Pancreas (tissue), 10 donors: Measurements from ENCODE around the gene HBEGF. TPM values are rescaled to one million over a fixed set of nuclear protein-coding genes. Genes with fewer than 3 reads are reported as not detected.
A peak's percentile ranks its signal among the peaks of the same experiment; 100 is the strongest.
"Not testable (repeated sequence)": the region's sequence is repeated elsewhere in the genome, so short reads cannot be mapped to it uniquely, and the experiment has no call there.

Source experiments
- ATAC-seq, 4 donors: fragments of 200-7000 bp; cut with Tn5 transposase; one replicate each; pipeline versions ENCODE4 v1.8.0 to v1.9.1; 2020; ENCODE audit warnings: mild to moderate bottlenecking in 4 of 4, moderate library complexity in 4 of 4
- DNase-seq, 6 donors: peaks; one replicate each; pipeline ENCODE4 v3.0.0-alpha.2; 2020
- FAIRE-seq: peaks from 2 replicates; lab custom pipeline; 2012; peaks lifted over from hg19 to GRCh38; lab: Jason Lieb, UNC
- H3K27ac ChIP-seq, 4 donors: fragments of 200-600 bp; sonication (generic); 1 replicate in 3 of 4; 2 replicates in 1 of 4; pipeline versions ENCODE4 v1.5.0 to v1.8.0; 2020
- H3K27me3 ChIP-seq, 4 donors: fragments of 200-600 bp; one replicate each; pipeline ENCODE4 v1.8.0; 2021
- H3K36me3 ChIP-seq, 3 donors: fragments of 200-600 bp; sonication (generic) in 1 of 3; one replicate each; pipeline versions ENCODE4 v1.5.0 to v1.8.0; 2020 to 2021
- H3K4me1 ChIP-seq, 3 donors: fragments of 200-600 bp; one replicate each; pipeline ENCODE4 v1.8.0; 2021
- H3K4me3 ChIP-seq, 4 donors: fragments of 200-600 bp; sonication (generic) in 2 of 4; one replicate each; pipeline versions ENCODE4 v1.5.0 to v1.8.0; 2020 to 2021
- H3K9me3 ChIP-seq, 4 donors: fragments of 200-600 bp; one replicate each; pipeline ENCODE4 v1.8.0; 2021
- WGBS, 2 donors: extraction: QIAGEN DNeasy Blood & Tissue Kit; methylation state at CpG; one replicate each; pipeline ENCODE4 v1.1.7; 2013; 5-methylcytosine and 5-hydroxymethylcytosine counted together
- intact Hi-C, 3 donors: fragments of 100-400 bp; cut with DNase I; formaldehyde crosslinking; loops; one replicate each; pipeline versions ENCODE4 v1.11.1 to v1.14.2; 2022
- polyA plus RNA-seq, 2 donors: library from polyadenylated mRNA; stranded (reverse); fragments of 200-250 nt; gene quantifications; one replicate each; pipeline ENCODE4 v1.2.3, GENCODE V29; 2013
- total RNA-seq, 6 donors: library from RNA; stranded (reverse); fragmentation: NEBNext Ultra II Directional in 4 of 6; extraction: Animal tissue kit (Norgen Biotek cat#: 25700) in 4 of 6; gene quantifications; one replicate each; pipeline versions ENCODE4 v1.2.1 to v1.2.4, GENCODE V29; 2021 to 2023
- TF ChIP-seq, protein P1 (sequence below), 4 donors: fragments of 200-600 bp; sonication (generic) in 3 of 4; IDR thresholded peaks; one replicate each; pipeline versions ENCODE4 v1.5.0 to v1.8.0; 2021; ENCODE audit warnings: antibody characterized with exemption in 4 of 4
- donor health status: healthy with polysubstance abuse.
- donor health status: DM: no; HTN: no; CAD: no; lungs with moderate emphysema.
- donor health status: DM: no; HTN: no; CAD: no.
- donor health status: control.
- donor health status: control.
- donor health status: Bipolar disorder and iron deficiency.
- donor health status: DM: yes; HTN: yes; CAD: no.
- donor health status: DM: no; HTN: no; CAD: no.
- donor health status: DM: no; HTN: no; CAD: no.
- donor health status: DM: yes; HTN: yes; CAD: no.

HBEGF gene
- total and polyA plus RNA-seq, 8 donors = 0.97 to 5.0 (median 2.0) TPM

DNA sequence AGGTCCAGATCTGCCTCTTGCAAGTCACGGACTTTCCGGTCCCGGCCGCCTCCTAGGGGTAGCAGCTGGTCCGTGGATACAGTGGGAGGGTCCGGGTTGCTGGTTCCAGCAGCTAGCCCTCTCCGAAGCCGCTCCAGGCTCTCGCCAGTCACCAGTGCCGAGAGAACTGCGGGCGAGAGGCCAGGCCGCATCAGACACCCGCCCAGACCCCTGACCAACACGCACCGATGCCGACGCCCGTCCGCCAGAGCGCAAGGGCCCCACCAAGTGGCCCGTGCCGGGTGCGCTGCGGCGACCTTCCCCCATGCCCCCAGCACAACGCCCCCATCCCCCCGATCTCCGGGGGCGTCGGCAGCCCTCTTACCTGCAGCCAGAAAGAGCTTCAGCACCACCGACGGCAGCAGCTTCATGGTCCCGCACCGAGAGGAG is 470 bp downstream of the HBEGF start:
- H3K4me3 ChIP-seq = peak overlapping the region; percentile 55 to 79 (median 63)
- DNase-seq = peak; percentile 49 to 85 (median 66)
- TF ChIP-seq, protein P1, sequence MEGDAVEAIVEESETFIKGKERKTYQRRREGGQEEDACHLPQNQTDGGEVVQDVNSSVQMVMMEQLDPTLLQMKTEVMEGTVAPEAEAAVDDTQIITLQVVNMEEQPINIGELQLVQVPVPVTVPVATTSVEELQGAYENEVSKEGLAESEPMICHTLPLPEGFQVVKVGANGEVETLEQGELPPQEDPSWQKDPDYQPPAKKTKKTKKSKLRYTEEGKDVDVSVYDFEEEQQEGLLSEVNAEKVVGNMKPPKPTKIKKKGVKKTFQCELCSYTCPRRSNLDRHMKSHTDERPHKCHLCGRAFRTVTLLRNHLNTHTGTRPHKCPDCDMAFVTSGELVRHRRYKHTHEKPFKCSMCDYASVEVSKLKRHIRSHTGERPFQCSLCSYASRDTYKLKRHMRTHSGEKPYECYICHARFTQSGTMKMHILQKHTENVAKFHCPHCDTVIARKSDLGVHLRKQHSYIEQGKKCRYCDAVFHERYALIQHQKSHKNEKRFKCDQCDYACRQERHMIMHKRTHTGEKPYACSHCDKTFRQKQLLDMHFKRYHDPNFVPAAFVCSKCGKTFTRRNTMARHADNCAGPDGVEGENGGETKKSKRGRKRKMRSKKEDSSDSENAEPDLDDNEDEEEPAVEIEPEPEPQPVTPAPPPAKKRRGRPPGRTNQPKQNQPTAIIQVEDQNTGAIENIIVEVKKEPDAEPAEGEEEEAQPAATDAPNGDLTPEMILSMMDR (IDR thresholded peaks at IDR 0.05) = no peak
- peak overlapping the region; percentile 53 to 76 (median 68) for H3K27ac ChIP-seq
- FAIRE-seq = no peak
- H3K36me3 ChIP-seq = no peaks in the 10 kb centered on the region
- H3K4me1 ChIP-seq = peaks cover 0 to 18% (median 16%) of the 10 kb centered on the region in 3 donors
- WGBS, 2 donors = 2 to 5% methylated on average over 35 of the region's 35 CpGs
- H3K27me3 ChIP-seq = no peaks in the 10 kb centered on the region
- peak; percentile 57 to 73 (median 66) for ATAC-seq
- no peaks in the 10 kb centered on the region for H3K9me3 ChIP-seq
- intact Hi-C loops = loop anchor here in 1 of 3 donors (5.0 kb wide), 2 partner anchors 104 to 174 kb away; no protein-coding TSS in a partner anchor

DNA sequence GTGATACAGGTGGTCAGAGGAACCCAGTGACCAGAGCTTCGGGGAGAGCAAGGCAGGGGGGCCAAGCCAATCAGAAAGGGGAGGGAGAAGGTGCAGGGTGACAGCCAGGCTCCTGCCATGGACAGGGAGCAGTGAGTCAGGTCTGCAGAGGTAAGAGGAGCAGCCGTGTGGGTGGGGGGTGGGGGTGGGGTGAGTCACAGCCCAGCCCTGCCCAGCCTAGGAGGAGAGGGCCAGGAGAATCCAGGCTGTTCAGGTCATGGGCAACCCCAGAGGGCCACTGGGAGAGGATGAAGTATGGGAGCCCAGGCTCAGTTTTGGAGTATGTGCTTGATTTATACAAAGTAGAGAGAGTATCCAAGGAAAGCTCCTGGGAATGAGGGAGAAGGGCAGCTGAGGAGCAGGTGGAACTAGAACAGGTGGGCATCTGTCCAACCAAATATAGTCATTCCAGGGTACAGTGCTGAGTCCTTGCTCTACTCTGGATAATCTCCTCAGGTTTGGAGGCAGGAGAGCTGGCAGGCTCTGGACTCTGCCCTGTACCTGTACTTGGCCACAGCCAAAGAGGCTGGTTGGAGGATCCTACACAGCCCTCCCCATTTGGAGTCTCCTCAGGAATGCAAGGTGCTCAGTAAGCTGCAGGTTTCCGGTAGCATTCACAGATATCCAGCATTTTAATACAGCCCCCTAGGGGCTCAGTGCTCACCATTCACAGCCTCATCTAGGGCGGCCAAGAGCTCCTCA is 1.6 kb downstream of the HBEGF start:
- Histone ChIP-seq H3K27me3 (no peaks in the 10 kb centered on the region), H3K27ac (no peak overlapping the region), H3K4me3 (peak overlapping the region in 1 of 4 donors; percentile 79), H3K36me3 (no peaks in the 10 kb centered on the region), H3K9me3 (no peaks in the 10 kb centered on the region), H3K4me1 (peaks cover 0 to 18% (median 16%) of the 10 kb centered on the region in 3 donors)
- FAIRE-seq = no peak
- peak in 1 of 6 donors; percentile 50 for DNase-seq
- WGBS, 2 donors = 37 to 52% methylated on average over 4 of the region's 4 CpGs
- TF ChIP-seq, protein P1 (IDR thresholded peaks at IDR 0.05) = no peak
- peak; percentile 6 to 14 (median 10) for ATAC-seq
- intact Hi-C loops = loop anchor here in 1 of 3 donors (5.0 kb wide), 2 partner anchors 103 to 173 kb away; no protein-coding TSS in a partner anchor

DNA sequence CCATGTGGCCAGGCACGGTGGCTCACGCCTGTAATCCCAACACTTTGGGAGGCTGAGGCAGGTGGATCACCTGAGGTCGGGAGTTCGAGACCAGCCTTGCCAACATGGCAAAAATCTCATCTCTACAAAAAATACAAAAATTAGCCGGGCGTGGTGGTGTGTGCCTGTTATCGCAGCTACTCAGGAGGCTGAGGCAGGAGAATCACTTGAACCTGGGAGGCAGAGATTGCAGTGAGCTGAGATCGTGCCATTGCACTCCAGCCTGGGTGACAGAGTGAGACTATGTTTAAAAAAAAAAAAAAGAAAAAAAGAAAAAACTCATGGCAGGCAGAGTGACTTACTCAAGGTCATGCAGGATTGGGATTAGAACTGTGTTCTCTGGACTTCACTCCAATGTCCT is 2.6 kb downstream of the HBEGF start:
- H3K27me3 ChIP-seq, H3K27ac ChIP-seq, H3K36me3 ChIP-seq, DNase-seq, intact Hi-C loops, FAIRE-seq, ATAC-seq, H3K4me3 ChIP-seq, H3K9me3 ChIP-seq: not testable (repeated sequence)
- H3K4me1 ChIP-seq = peaks cover 0 to 18% (median 16%) of the 10 kb centered on the region in 3 donors
- 89 to 92% methylated on average over 8 of the region's 8 CpGs for WGBS, 2 donors

DNA sequence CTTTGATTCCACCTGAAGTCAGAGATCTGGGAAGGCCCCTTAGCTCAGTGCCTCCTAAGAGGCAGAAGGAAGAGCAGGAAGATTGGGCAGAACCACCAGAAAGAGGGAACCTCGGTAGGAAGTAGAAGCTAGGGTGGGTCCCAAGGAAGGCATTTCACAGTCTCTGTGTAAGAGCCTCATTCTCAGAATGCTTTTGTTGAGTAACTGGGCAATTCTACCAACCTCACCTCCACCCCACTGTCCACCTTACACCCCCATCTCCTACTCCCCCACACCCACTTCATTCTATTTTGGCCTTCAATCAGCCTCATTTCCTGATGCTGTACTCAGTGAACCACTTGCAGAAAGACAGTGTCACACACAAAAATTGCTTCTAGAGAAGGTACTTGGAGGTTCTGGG is 3.5 kb downstream of the HBEGF start:
- 82 to 89% methylated on average over 1 of the region's 1 CpG for WGBS, 2 donors
- no peak for ATAC-seq
- H3K36me3 ChIP-seq = no peaks in the 10 kb centered on the region
- FAIRE-seq = no peak
- TF ChIP-seq, protein P1 (IDR thresholded peaks at IDR 0.05) = no peak
- H3K4me1 ChIP-seq = peaks cover 0 to 18% (median 16%) of the 10 kb centered on the region in 3 donors
- DNase-seq = no peak
- H3K4me3 ChIP-seq = no peak overlapping the region
- intact Hi-C loops = no loop called here
- no peaks in the 10 kb centered on the region for H3K9me3 ChIP-seq
- H3K27ac ChIP-seq = peak overlapping the region in 1 of 4 donors; percentile 3
- H3K27me3 ChIP-seq = no peaks in the 10 kb centered on the region

DNA sequence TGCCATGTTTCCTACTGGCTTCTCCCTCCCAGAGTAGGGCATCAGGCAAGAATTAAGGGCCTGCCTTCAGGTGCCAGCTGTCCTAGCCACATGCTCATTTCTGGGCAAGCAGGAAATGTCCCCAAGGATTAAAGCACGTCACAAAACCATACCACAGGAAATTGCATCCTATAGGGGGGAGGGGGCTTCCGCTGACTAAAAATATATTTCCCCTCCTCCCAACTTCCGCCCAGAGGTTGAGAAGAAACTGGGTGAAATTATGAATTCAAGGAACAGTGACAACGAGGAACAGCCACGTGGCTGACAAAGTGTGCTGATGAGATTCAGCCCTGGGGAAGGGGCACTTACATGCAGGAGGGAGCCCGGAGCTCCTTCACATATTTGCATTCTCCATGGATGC is 4.1 kb downstream of the HBEGF start:
- no peaks in the 10 kb centered on the region for H3K27me3 ChIP-seq
- H3K4me1 ChIP-seq = peaks cover 0 to 18% (median 15%) of the 10 kb centered on the region in 3 donors
- peak overlapping the region in 1 of 4 donors; percentile 19 for H3K27ac ChIP-seq
- DNase-seq = no peak
- no peaks in the 10 kb centered on the region for H3K36me3 ChIP-seq
- no peak for FAIRE-seq
- WGBS, 2 donors = 77 to 88% methylated on average over 6 of the region's 6 CpGs
- intact Hi-C loops = no loop called here
- no peak for ATAC-seq
- H3K4me3 ChIP-seq = no peak overlapping the region
- H3K9me3 ChIP-seq = no peaks in the 10 kb centered on the region
- TF ChIP-seq, protein P1 (IDR thresholded peaks at IDR 0.05) = no peak
